GM12874 (cell line): Measurements from ENCODE around the gene TMEM43.

Experiments
- CTCF ChIP-seq: IDR thresholded peaks from 2 replicates; pipeline ENCODE4 v1.5.1; 2011; ENCODE audit warnings: low read depth, mild to moderate bottlenecking, control low read depth, low read length, moderate library complexity; ENCODE audit not compliant: insufficient read depth

The TMEM43 gene

GRCh38 chr3:14142567-14143270, 17.9 kb downstream of the TMEM43 start:
- TF ChIP-seq CTCF = no peak

- TF ChIP-seq CTCF = no peak
Measured at GRCh38 chr3:14143271-14144225, 18.7 kb downstream of the TMEM43 start.

GRCh38 chr3:14144423-14145075, 19.7 kb downstream of the TMEM43 start:
- no peak for TF ChIP-seq CTCF

GRCh38 chr3:14145236-14145635, 20.4 kb downstream of the TMEM43 start:
- no peak for TF ChIP-seq CTCF

GRCh38 chr3:14145670-14146380, 21.0 kb downstream of the TMEM43 start:
- no peak for TF ChIP-seq CTCF

GRCh38 chr3:14146381-14147065, 21.7 kb downstream of the TMEM43 start:
- no peak for TF ChIP-seq CTCF
